ENCODE results near the gene RALGDS. TPM values are rescaled to one million over a fixed set of nuclear protein-coding genes. Genes with fewer than 3 reads are reported as not detected.

Gene RALGDS
- total and polyA plus RNA-seq, 9 of the 15 experiments (the other 6 are each of a cell fraction or from before 2014, with no cell fraction given): 0.75 to 43.3 (median 27.1) TPM

DNA sequence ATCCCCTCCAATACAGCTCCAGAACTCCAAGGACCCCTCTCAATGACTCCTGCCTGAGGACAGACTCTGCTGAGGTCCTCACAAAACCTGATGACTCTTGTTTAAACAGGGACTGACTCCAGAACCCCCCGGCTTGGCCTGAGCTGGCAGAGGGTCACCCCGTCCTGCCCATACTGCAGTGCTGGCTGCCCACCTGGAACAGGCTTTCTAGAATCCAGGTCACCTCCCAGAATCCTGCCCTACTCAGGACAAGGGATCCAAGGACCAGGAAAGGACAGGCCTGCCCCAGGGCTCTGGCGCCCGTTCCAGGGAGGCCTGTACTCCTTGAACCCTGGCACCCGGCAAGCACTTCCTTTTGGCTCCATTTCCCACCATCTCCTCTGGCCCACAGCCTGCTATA, 22.2 kb downstream of the RALGDS start:
- Histone ChIP-seq H3K4me2 (ENCODE audit: insufficient read depth, low read length) (no peak overlapping the region), H3K4me3 (no peak overlapping the region), H2AFZ (ENCODE audit: low read depth, low read length) (no peak overlapping the region)

DNA sequence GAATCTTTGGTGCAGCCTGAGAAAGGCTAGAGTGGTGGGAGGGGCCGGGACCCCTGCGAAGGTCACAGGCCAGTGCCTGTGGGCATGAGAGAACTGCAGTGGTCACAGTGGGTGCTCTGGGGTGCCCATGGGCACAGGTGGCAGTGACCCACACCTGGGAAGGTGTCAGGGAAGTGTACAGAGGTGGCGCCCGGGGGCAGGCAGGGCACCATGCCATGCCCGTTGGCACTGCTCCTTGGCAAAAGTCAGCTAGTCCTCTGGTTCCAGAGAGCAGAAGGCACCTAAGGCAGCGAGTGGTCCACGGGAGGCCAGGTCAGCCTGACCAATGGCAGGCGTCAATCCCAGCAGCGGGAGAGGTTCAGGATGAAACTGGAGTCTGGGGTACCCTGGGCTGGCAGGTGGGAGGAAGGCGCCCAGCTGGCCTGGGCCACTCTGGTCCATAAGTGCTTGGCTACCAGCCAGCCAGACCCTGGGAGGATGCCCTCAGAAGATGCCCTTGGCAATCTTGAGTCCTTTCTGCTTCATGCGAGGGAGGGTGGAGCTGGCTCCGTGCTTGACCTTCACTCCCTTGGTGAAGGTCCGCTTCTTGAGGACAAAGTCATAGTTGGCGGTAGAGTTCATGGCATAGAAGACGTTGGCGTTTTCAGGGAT, 22.8 kb downstream of the RALGDS start:
- no peak overlapping the region for H2AFZ ChIP-seq (ENCODE audit: low read depth, low read length)
- BruUV-seq (replicated peaks): no TSS peak
- CTCF ChIA-PET (ENCODE audit: low intra/inter-chr PET ratio): no interaction called here
- in situ Hi-C loops (cut with MboI): no loop called here
- H3K4me2 ChIP-seq (ENCODE audit: insufficient read depth, low read length): no peak overlapping the region
- FAIRE-seq (no peak), DNase-seq (ENCODE audit: extremely low read depth in 1 of 4, low spot score in 3 of 4) (no peak), ATAC-seq (no peak)
- no peak overlapping the region for H3K9ac ChIP-seq (ENCODE audit: insufficient read depth in 1 of 2, low read depth in 2 of 2, low read length in 2 of 2)
- H3K9me3 ChIP-seq (replicated peaks; ENCODE audit: control insufficient read depth, insufficient read depth, low read depth, low read length): peaks cover 16% of the 10 kb centered on the region
- H3K79me2 ChIP-seq (ENCODE audit: control insufficient read depth, insufficient read depth, low read length): no peaks in the 10 kb centered on the region
- POLR2A ChIA-PET: no interaction called here
- intact Hi-C loops (cut with micrococcal nuclease): no loop called here
- WGBS (ENCODE audit: insufficient coverage, low coverage, missing lambda C conversion rate): 90% methylated on average over 15 of the region's 16 CpGs
- H3K36me3 ChIP-seq (ENCODE audit: control insufficient read depth, insufficient read depth, low read length): peaks cover 59% of the 10 kb centered on the region
- peaks cover 0 to under 1% of the 10 kb centered on the region in 2 experiments; a peak in 1 of 5 replicates for H3K4me1 ChIP-seq (replicated peaks in 1 of 2; ENCODE audit: control insufficient read depth in 2 of 2, insufficient read depth in 2 of 2, low read length in 2 of 2)
- H3K27ac ChIP-seq (ENCODE audit: extremely low read depth, low read depth, low read length): no peak overlapping the region
- H4K20me1 ChIP-seq (replicated peaks; ENCODE audit: control insufficient read depth, insufficient read depth, low read length): peaks cover under 1% of the 10 kb centered on the region; the same call in 1 of the 2 replicates
- H3K9me1 ChIP-seq (ENCODE audit: control insufficient read depth, insufficient read depth, low read length): peaks cover 3% of the 10 kb centered on the region
- no peaks in the 10 kb centered on the region for H3K27me3 ChIP-seq (ENCODE audit: control insufficient read depth in 2 of 2, insufficient read depth in 2 of 2, low read length in 2 of 2)
- no peak overlapping the region for H3K4me3 ChIP-seq
- TF ChIP-seq E2F6 (IDR thresholded peaks at IDR 0.05; ENCODE audit: borderline replicate concordance in 1 of 2, extremely low read depth in 1 of 2, insufficient read depth in 1 of 2, insufficient read length in 1 of 2, low read depth in 1 of 2, low read length in 1 of 2, poor library complexity in 1 of 2, severe bottlenecking in 1 of 2) (no peak), TEAD4 (IDR thresholded peaks at IDR 0.05; ENCODE audit: low read length) (no peak), TEAD4 (CRISPR knock-in tag; IDR thresholded peaks at IDR 0.05; ENCODE audit: borderline replicate concordance) (no peak), CBFA2T3 (IDR thresholded peaks at IDR 0.05) (no peak), PCBP1 (IDR thresholded peaks at IDR 0.05; ENCODE audit: low read depth, low read length, poor library complexity, severe bottlenecking) (no peak), ZKSCAN1 (IDR thresholded peaks at IDR 0.05; ENCODE audit: low read depth, low read length) (no peak), PRMT5 (CRISPR knock-in tag; IDR thresholded peaks at IDR 0.05) (0 out of 2 replicates have a peak, but pooled peaks have one; percentile 35), ZBTB7A (IDR thresholded peaks at IDR 0.05; ENCODE audit: borderline replicate concordance, control insufficient read depth, low read depth, low read length) (no peak), POLR2H (tag; IDR thresholded peaks at IDR 0.05; ENCODE audit: low read depth) (no peak), CC2D1A (IDR thresholded peaks at IDR 0.05) (no peak)
- TF ChIP-seq, protein P1, sequence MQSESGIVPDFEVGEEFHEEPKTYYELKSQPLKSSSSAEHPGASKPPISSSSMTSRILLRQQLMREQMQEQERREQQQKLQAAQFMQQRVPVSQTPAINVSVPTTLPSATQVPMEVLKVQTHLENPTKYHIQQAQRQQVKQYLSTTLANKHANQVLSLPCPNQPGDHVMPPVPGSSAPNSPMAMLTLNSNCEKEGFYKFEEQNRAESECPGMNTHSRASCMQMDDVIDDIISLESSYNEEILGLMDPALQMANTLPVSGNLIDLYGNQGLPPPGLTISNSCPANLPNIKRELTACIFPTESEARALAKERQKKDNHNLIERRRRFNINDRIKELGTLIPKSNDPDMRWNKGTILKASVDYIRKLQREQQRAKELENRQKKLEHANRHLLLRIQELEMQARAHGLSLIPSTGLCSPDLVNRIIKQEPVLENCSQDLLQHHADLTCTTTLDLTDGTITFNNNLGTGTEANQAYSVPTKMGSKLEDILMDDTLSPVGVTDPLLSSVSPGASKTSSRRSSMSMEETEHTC (IDR thresholded peaks at IDR 0.05): no peak

More for the DNA sequence above, 22.2 kb downstream of the RALGDS start:
- in situ Hi-C loops (cut with MboI) (no loop called here), intact Hi-C loops (cut with micrococcal nuclease) (no loop called here)
- no TSS peak for BruUV-seq (replicated peaks)
- H3K79me2 ChIP-seq (ENCODE audit: control insufficient read depth, insufficient read depth, low read length): no peaks in the 10 kb centered on the region
- no peak overlapping the region for H3K27ac ChIP-seq (ENCODE audit: extremely low read depth, low read depth, low read length)
- H3K4me1 ChIP-seq (replicated peaks in 1 of 2; ENCODE audit: control insufficient read depth in 2 of 2, insufficient read depth in 2 of 2, low read length in 2 of 2): peaks cover 0 to 7% of the 10 kb centered on the region in 2 experiments; a peak in 1 of 5 replicates
- peaks cover 65% of the 10 kb centered on the region for H3K36me3 ChIP-seq (ENCODE audit: control insufficient read depth, insufficient read depth, low read length)
- WGBS (ENCODE audit: insufficient coverage, low coverage, missing lambda C conversion rate): 96% methylated on average over 4 of the region's 5 CpGs
- FAIRE-seq (no peak), ATAC-seq (no peak), DNase-seq (ENCODE audit: extremely low read depth in 1 of 4, low spot score in 3 of 4) (no peak)
- H3K27me3 ChIP-seq (ENCODE audit: control insufficient read depth in 2 of 2, insufficient read depth in 2 of 2, low read length in 2 of 2): no peaks in the 10 kb centered on the region
- peaks cover 3% of the 10 kb centered on the region for H3K9me1 ChIP-seq (ENCODE audit: control insufficient read depth, insufficient read depth, low read length)
- H3K9ac ChIP-seq (ENCODE audit: insufficient read depth in 1 of 2, low read depth in 2 of 2, low read length in 2 of 2): no peak overlapping the region
- H4K20me1 ChIP-seq (replicated peaks; ENCODE audit: control insufficient read depth, insufficient read depth, low read length): peaks cover 4% of the 10 kb centered on the region; the same call in 1 of the 2 replicates
- ChIA-PET POLR2A (interaction anchor here (0.6 to 1.2 kb wide), 4 partner anchors 20 to 195 kb away, joined by 3 to 5 read pairs (median 3); no protein-coding TSS in a partner anchor), CTCF (ENCODE audit: low intra/inter-chr PET ratio) (no interaction called here)
- TF ChIP-seq ZSCAN32 (CRISPR knock-in tag; IDR thresholded peaks at IDR 0.05): no peak
- no peak for TF ChIP-seq HDAC2 (IDR thresholded peaks at IDR 0.05)
- no peak for TF ChIP-seq FOXJ2 (tag; IDR thresholded peaks at IDR 0.05)
- no peak for TF ChIP-seq FOXJ3 (CRISPR knock-in tag; IDR thresholded peaks at IDR 0.05)
- TF ChIP-seq ZNF57 (CRISPR knock-in tag; IDR thresholded peaks at IDR 0.05): no peak
- peaks cover 16% of the 10 kb centered on the region for H3K9me3 ChIP-seq (replicated peaks; ENCODE audit: control insufficient read depth, insufficient read depth, low read depth, low read length)
